ENCODE data around the gene GRIA2.

- TF ChIP-seq CTCF (conservative IDR thresholded peaks at IDR 0.05) (no peak), ZFX (IDR thresholded peaks at IDR 0.05) (no peak)
Observed at GRCh38 chr4:157294575-157294974, 74.0 kb downstream of the GRIA2 start.
